Large intestine (tissue), 3 donors: ENCODE results near the gene SPATA21. TPM values are rescaled to one million over a fixed set of nuclear protein-coding genes. Genes with fewer than 3 reads are reported as not detected.

ENCODE experiments used
- DNase-seq, 2 donors: peaks; one replicate each; pipeline versions ENCODE4 v3.0.0 to v3.0.0-alpha.2; 2013
- H3K27ac ChIP-seq: one replicate; pipeline ENCODE4 v1.5.1; 2013; ENCODE audit warnings: low read length
- H3K27me3 ChIP-seq: 2 replicates; pipeline ENCODE4 v1.6.1; 2013; ENCODE audit warnings: low read length; ENCODE audit not compliant: control insufficient read depth, insufficient read depth
- H3K36me3 ChIP-seq: 2 replicates; pipeline ENCODE4 v1.6.1; 2013; ENCODE audit warnings: low read length; ENCODE audit not compliant: control insufficient read depth, insufficient read depth
- H3K4me1 ChIP-seq: one replicate; pipeline ENCODE4 v1.6.1; 2013; ENCODE audit warnings: low read length; ENCODE audit not compliant: control insufficient read depth, insufficient read depth
- H3K4me3 ChIP-seq: one replicate; pipeline ENCODE4 v1.5.1; 2013; ENCODE audit warnings: low read length
- H3K9me3 ChIP-seq: one replicate; pipeline ENCODE4 v1.6.1; 2013; ENCODE audit warnings: mild to moderate bottlenecking, low read depth, low read length, moderate library complexity; ENCODE audit not compliant: control insufficient read depth
- WGBS: methylation state at CpG from one replicate; pipeline ENCODE4 v1.1.5; 2013; ENCODE audit warnings: low lambda C conversion rate; ENCODE audit not compliant: insufficient coverage; 5-methylcytosine and 5-hydroxymethylcytosine counted together
- polyA plus RNA-seq: library from polyadenylated mRNA; unstranded; fragments of 120-200 nt; gene quantifications from one replicate; pipeline ENCODE4 v1.2.1, GENCODE V29; 2013

Gene SPATA21
- polyA plus RNA-seq, 1 donor = not detected

DNA sequence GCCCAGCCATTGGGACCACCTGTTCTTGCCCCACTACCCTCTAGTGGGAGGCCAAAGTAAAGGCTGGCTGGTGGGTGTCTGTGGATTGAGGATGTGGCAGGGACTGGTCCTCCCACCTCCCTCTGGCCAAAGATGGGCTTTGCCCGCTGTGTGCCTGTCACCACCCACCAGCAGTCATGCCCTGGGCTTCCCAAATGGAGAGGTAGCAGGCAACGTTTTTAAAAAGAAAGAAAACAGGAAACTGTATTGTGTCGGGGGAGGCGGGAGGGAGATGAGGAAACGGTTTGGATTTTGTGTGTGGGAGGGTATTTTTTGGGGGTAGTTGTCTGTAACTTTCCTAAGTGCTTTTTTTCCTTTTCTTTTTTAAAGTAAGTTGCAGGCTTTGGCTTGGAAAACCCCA, 40.1 kb downstream of the SPATA21 start:
- no peaks in the 10 kb centered on the region for H3K9me3 ChIP-seq
- no peaks in the 10 kb centered on the region for H3K27me3 ChIP-seq
- peaks cover 59% of the 10 kb centered on the region for H3K36me3 ChIP-seq
- WGBS = no CpG with 5 or more reads among the region's 5 CpGs
- no peak overlapping the region for H3K4me3 ChIP-seq
- H3K4me1 ChIP-seq = no peaks in the 10 kb centered on the region
- no peak for DNase-seq
- H3K27ac ChIP-seq = no peak overlapping the region

DNA sequence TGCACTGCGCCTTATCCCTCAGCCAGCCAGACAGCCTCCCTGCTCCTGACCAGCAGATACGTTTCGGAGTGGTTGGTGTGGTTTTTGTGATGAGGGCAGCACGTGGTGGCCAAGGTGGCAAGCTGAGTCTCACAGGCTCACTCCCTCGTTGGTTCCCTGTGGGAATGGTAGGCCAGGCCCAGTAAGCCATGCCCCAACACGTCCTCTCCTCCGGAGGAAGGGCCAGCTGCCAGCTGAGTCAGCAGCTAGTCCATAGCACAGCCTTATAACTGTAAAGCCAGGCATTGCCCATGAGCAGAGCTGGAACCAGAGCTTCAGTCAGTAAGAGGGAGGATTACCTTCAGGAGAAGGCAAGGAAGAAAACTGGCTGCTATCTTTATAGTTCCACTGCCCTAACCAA, 40.6 kb downstream of the SPATA21 start:
- H3K27ac ChIP-seq = no peak overlapping the region
- H3K4me3 ChIP-seq = no peak overlapping the region
- H3K4me1 ChIP-seq = no peaks in the 10 kb centered on the region
- H3K9me3 ChIP-seq = no peaks in the 10 kb centered on the region
- no peak for DNase-seq
- WGBS = no CpG with 5 or more reads among the region's 7 CpGs
- H3K36me3 ChIP-seq = peaks cover 59% of the 10 kb centered on the region
- H3K27me3 ChIP-seq = no peaks in the 10 kb centered on the region

DNA sequence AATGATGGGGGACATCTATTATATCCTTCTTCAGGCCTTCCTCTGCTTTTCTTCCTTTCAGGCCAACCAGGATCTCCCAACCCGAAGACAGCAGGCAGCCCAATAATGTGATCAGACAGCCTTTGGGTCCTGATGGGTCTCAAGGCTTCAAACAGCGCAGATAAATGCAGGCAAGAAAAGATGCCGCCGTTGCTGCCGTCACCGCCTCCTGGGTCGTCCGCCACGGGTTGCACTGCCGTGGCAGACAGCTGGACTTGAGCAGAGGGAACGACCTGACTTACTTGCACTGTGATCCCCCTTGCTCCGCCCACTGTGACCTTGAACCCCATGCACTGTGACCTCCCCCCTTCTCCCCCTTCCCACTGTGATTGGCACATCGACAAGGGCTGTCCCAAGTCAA, 42.2 kb downstream of the SPATA21 start:
- H3K27me3 ChIP-seq = no peaks in the 10 kb centered on the region
- H3K36me3 ChIP-seq = peaks cover 61% of the 10 kb centered on the region
- no peak overlapping the region for H3K4me3 ChIP-seq
- H3K27ac ChIP-seq = no peak overlapping the region
- no peak for DNase-seq
- H3K9me3 ChIP-seq = no peaks in the 10 kb centered on the region
- no peaks in the 10 kb centered on the region for H3K4me1 ChIP-seq
- WGBS = no CpG with 5 or more reads among the region's 13 CpGs

DNA sequence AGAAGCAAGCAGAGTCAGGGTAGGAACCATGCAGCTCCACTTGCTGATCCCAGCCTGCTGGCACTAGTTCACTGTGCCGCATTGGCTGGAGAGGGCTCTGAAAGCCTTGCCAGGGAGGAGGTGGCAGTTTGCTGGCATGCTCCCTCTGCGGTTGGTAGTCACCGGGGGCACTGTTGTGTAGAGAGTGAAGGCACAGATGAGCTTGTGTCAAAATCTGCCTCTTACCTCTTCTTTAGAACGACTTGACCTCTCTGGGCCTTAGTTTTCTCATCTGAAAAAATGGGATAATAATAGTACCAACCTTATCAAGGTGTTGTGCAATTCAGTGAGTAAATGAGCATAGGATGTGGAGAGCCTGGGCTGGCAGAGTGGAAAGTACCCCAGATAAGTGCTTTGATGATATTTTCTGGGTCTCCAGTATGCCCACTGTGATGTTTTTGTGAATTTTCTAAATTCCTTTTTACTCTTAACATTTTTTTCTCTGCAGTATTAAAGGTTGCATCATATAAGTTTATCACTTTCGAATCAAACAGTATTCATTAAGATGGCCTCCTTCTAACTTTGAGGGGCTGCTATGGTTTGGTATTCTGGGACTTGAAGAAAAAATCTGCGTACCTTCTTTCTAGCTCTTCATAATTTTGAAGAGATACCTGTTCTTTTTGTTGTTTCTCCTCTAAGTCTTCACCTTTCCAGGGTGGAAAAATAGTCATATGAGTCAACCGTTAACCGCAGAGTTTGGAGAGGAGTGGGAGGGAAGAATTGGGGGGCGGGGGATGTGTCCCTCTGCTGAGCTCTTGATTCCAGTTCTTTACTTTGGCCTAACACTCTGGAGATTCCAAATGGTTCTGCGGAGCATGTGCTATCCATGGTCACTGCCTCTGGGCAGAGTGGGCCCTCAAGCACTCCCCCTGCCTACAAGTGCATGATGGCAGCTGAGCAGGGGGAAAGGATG, 43.4 kb downstream of the SPATA21 start:
- peaks cover 58% of the 10 kb centered on the region for H3K36me3 ChIP-seq
- DNase-seq = no peak
- no peak overlapping the region for H3K4me3 ChIP-seq
- H3K27me3 ChIP-seq = no peaks in the 10 kb centered on the region
- 81% methylated on average over 3 of the region's 10 CpGs for WGBS
- no peaks in the 10 kb centered on the region for H3K4me1 ChIP-seq
- H3K9me3 ChIP-seq = no peaks in the 10 kb centered on the region
- no peak overlapping the region for H3K27ac ChIP-seq

DNA sequence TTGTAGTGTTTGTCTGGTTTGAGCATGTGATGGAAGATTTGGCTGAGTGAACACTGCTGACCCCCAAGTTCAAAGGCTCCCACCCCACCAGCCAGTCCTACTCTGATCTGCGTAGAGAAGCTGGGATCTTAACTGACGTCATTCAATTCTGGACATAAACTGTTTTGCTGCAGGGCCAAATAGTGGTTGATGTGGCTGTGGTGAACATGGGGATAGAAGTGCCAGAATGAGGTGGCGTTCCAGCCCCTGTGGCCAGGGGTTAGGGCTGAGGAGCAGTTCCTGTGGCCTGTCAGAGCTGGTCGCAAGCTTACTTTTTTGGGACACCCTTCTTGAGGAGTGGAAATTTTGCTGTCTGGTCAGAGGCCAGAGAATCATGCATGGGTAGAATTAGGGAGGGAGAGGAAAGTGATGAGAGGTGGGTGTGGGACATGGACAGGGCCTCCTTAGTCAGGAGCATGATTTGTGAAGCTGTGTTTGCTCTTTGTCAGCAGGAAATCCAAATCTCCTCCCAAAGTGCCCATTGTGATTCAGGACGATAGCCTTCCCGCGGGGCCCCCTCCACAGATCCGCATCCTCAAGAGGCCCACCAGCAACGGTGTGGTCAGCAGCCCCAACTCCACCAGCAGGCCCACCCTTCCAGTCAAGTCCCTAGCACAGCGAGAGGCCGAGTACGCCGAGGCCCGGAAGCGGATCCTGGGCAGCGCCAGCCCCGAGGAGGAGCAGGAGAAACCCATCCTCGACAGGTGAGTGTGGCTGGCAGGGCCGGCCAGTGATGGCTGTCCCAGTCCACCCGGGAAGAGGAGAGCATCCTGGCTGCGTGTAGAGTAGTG, 44.3 kb downstream of the SPATA21 start:
- H3K36me3 ChIP-seq = peaks cover 49% of the 10 kb centered on the region
- H3K27ac ChIP-seq = no peak overlapping the region
- no peaks in the 10 kb centered on the region for H3K27me3 ChIP-seq
- no peaks in the 10 kb centered on the region for H3K4me1 ChIP-seq
- no peak overlapping the region for H3K4me3 ChIP-seq
- no peaks in the 10 kb centered on the region for H3K9me3 ChIP-seq
- no CpG with 5 or more reads among the region's 21 CpGs for WGBS
- DNase-seq = no peak

DNA sequence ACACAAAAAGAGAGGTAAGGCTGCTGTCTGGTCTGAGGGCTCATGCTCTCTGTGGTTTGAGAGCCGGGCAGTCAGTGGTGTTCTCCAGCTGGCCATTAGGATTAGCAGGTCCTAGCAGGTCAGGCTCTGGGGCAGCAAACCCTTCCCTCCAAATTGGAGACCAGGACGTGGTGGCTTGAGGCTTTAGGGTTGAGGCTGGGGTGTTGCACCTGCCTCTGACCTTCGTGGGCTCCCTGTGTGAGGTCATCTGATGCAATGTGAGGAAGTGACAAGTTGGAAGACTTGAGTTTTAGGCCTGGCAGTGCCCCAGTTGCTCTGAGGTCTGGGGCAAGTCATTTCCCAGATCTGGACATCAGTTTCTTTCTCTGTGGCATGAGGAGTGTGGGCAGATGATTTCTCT, 45.8 kb downstream of the SPATA21 start:
- no peak overlapping the region for H3K27ac ChIP-seq
- no peaks in the 10 kb centered on the region for H3K9me3 ChIP-seq
- no peaks in the 10 kb centered on the region for H3K27me3 ChIP-seq
- peaks cover 39% of the 10 kb centered on the region for H3K36me3 ChIP-seq
- no peak overlapping the region for H3K4me3 ChIP-seq
- DNase-seq = no peak
- peaks cover 7% of the 10 kb centered on the region for H3K4me1 ChIP-seq
- no CpG with 5 or more reads among the region's 3 CpGs for WGBS

DNA sequence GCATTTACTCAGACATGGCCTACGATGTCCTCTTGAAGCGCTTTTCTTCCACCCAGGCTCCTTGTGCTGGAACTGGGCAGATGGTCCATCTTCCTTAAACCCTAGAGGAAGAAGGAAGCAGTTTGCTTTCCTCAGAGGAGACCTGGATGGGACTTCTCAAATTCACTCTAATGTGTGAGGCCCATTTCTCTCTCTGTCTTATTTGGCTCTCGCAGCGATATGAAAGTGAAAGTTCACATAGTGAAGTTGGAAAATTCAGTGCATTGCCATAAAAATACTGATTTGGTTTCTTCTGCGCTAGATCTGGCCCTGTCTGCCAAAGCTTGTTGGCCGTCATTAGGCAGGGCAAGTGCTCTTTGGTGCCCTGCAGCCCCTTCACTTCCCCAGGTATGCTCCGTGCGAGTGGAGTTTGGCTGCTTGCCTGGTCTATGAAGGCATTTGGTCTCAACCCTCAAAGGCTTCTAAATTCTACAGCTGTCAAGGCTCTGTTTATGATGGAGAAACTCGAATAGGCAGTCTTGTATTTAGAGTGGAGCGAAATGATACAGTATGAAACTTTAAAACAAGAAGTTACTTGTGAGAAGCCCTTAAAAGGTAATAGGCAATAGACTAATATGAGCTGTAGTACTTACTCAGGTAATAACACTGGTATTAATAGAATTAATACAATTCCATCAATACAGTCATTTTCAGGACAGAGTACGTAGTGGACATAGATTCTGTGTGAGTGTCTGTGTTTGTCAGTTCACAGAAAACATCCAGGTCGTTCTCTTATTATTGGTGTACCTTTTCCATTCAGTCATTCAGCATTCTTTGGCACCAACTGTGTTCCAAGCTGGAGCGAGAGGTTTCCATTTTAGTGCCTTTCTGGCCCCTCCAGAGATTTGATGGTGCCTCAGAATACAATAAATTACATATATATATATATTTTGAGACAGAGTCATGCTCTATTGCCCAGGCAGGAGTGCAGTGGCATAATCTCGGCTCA, 49.7 kb downstream of the SPATA21 start:
- 89% methylated on average over 8 of the region's 14 CpGs for WGBS
- H3K27me3 ChIP-seq = no peaks in the 10 kb centered on the region
- peaks cover 12% of the 10 kb centered on the region for H3K4me1 ChIP-seq
- H3K36me3 ChIP-seq = peaks cover 11% of the 10 kb centered on the region
- peak; percentile 17 to 19 for DNase-seq
- H3K4me3 ChIP-seq = no peak overlapping the region
- H3K27ac ChIP-seq = peak overlapping the region; percentile 12
- H3K9me3 ChIP-seq = no peaks in the 10 kb centered on the region

DNA sequence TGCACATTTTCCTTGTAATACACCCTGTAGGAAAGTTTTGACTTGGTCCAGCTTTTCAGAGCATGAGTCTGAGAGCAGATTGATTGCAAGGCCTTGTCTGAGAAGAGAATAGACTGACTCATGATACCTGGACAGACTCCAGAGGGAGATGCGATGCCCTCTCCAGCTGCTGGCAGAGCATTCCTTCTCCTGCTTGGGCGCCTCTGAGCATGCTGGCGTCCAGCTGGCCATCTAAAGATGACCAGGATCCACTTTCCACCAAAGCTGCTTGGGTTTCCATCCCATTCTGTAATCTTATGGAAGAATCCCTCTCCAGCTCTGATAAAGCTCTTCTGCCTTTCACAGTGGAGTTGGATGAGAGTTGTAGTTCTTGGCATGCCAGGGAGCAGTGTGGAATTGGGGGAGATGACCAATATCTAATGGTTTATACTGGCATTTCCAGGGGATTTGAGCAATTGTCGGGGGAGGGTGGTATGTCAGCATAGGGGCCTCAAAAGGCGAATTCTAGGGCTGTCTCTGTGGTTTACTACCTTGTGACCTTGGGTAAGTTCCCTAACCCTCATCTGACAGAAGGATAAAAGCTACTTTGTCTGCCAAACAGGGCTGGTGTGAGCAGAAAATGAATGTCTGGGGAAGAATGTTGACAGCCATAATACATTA, 50.6 kb downstream of the SPATA21 start:
- H3K27me3 ChIP-seq = no peaks in the 10 kb centered on the region
- peaks cover 11% of the 10 kb centered on the region for H3K36me3 ChIP-seq
- H3K27ac ChIP-seq = peak overlapping the region; percentile 12
- H3K9me3 ChIP-seq = no peaks in the 10 kb centered on the region
- DNase-seq = no peak
- peaks cover 12% of the 10 kb centered on the region for H3K4me1 ChIP-seq
- WGBS = no CpG with 5 or more reads among the region's 5 CpGs
- no peak overlapping the region for H3K4me3 ChIP-seq

DNA sequence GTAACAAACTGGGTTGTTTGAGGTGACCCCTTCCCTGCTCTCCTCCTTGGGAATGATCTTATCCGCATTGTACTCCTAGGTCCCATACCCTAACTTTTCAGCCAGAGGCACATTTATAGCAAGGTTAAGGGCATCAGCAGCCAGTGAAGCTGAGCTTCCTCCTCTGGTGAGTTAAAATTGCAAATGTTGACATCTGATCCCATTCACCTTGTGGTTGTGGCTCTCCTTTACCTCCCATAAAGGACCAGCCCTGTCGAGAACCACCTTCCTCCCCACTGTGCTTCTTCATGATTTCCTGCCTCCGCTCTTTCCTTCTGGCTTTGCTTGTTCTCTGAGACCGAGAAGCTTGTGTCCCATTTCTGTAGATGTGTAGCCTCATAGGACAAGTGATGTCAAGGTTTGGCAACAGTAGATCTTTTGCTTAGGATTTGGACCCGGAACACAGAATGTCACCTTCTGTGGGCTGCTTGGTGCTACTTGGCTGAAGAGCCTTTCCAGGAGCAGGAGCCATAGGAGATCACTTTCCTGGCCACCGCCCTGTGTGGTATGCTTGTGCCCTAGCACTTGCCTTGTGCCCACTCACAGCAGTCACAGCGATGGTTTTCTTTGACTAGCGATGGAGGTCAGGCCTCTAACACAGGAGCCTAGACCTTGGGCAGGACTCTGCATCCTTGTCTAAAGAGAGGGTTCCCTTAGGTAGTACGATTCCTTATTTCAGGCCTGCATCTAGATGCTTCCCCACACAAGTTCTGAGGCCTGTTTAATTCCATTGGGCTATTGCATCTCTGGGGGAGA, 51.4 kb downstream of the SPATA21 start:
- Histone ChIP-seq H3K27me3 (no peaks in the 10 kb centered on the region), H3K9me3 (no peaks in the 10 kb centered on the region), H3K27ac (no peak overlapping the region), H3K4me3 (no peak overlapping the region), H3K36me3 (peaks cover 9% of the 10 kb centered on the region), H3K4me1 (peaks cover 12% of the 10 kb centered on the region)
- WGBS = no CpG with 5 or more reads among the region's 9 CpGs
- no peak for DNase-seq
